Liver (tissue), 9 donors: ENCODE data around the gene TRAF3IP3. TPM values are rescaled to one million over a fixed set of nuclear protein-coding genes. Genes with fewer than 3 reads are reported as not detected.

Experiments
- DNase-seq: peaks from one replicate; pipeline ENCODE4 v3.0.0-alpha.2; 2017; ENCODE audit warnings: low spot score
- H3K27ac ChIP-seq, 2 donors: one replicate each; pipeline ENCODE4 v1.7.0; 2013; ENCODE audit warnings: inconsistent platforms in 2 of 2, low read length in 2 of 2, control low read depth in 1 of 2, low read depth in 1 of 2, mild to moderate bottlenecking in 1 of 2
- H3K27me3 ChIP-seq, 4 donors: one replicate each; pipeline versions ENCODE4 v1.6.1 to v1.7.0; 2013; ENCODE audit warnings: low read length in 3 of 4, inconsistent platforms in 1 of 4, mild to moderate bottlenecking in 1 of 4, moderate library complexity in 1 of 4; ENCODE audit not compliant: control insufficient read depth in 4 of 4, insufficient read depth in 4 of 4
- H3K36me3 ChIP-seq, 4 donors: one replicate each; pipeline versions ENCODE4 v1.6.1 to v1.7.0; 2013; ENCODE audit warnings: low read length in 3 of 4, mild to moderate bottlenecking in 3 of 4, low read depth in 1 of 4, moderate library complexity in 1 of 4; ENCODE audit not compliant: control insufficient read depth in 4 of 4, insufficient read depth in 3 of 4
- H3K4me1 ChIP-seq, 4 donors: one replicate each; pipeline versions ENCODE4 v1.6.1 to v1.7.0; 2013; ENCODE audit warnings: low read length in 3 of 4, mild to moderate bottlenecking in 3 of 4, moderate library complexity in 1 of 4; ENCODE audit not compliant: control insufficient read depth in 4 of 4, insufficient read depth in 4 of 4
- H3K4me3 ChIP-seq, 3 donors: one replicate each; pipeline versions ENCODE4 v1.6.1 to v1.7.0; 2013; ENCODE audit warnings: low read length in 3 of 3, control low read depth in 1 of 3, low read depth in 1 of 3, mild to moderate bottlenecking in 1 of 3
- H3K9ac ChIP-seq, 2 donors: one replicate each; pipeline ENCODE4 v1.7.0; 2013; ENCODE audit warnings: low read length in 2 of 2, mild to moderate bottlenecking in 2 of 2, moderate library complexity in 2 of 2, control low read depth in 1 of 2, low read depth in 1 of 2
- H3K9me3 ChIP-seq, 4 donors: one replicate each; pipeline versions ENCODE4 v1.6.1 to v1.7.0; 2013; ENCODE audit warnings: low read length in 3 of 4; ENCODE audit not compliant: control insufficient read depth in 4 of 4
- CTCF ChIP-seq: fragments of 150-350 bp; IDR thresholded peaks from 2 replicates; pipeline ENCODE4 v1.5.1; 2017; ENCODE audit warnings: improper control_type of control experiment, low read depth, low read length; ENCODE audit not compliant: missing input control
- EGR1 ChIP-seq, 2 donors: IDR thresholded peaks; 2 replicates each; pipeline ENCODE4 v1.6.1; 2016 to 2018; ENCODE audit warnings: antibody characterized with exemption in 2 of 2, low read depth in 2 of 2
- FOXA1 ChIP-seq: IDR thresholded peaks from 2 replicates; pipeline ENCODE4 v1.6.1; 2016; ENCODE audit warnings: antibody characterized with exemption
- FOXA2 ChIP-seq: IDR thresholded peaks from 2 replicates; pipeline ENCODE4 v1.6.1; 2016; ENCODE audit warnings: antibody characterized with exemption
- GABPA ChIP-seq, 2 donors: IDR thresholded peaks in 1 of 2; conservative IDR thresholded peaks in 1 of 2; 2 replicates each; pipeline ENCODE4 v1.6.1; 2016; ENCODE audit warnings: antibody characterized with exemption in 2 of 2, mild to moderate bottlenecking in 1 of 2, moderate library complexity in 1 of 2
- HNF4A ChIP-seq, 2 donors: conservative IDR thresholded peaks; 2 replicates each; pipeline ENCODE4 v1.6.1; 2016; ENCODE audit warnings: antibody characterized with exemption in 2 of 2, mild to moderate bottlenecking in 2 of 2
- HNF4G ChIP-seq: IDR thresholded peaks from 2 replicates; pipeline ENCODE4 v1.6.1; 2016; ENCODE audit warnings: antibody characterized with exemption
- JUND ChIP-seq, 2 donors: IDR thresholded peaks; 2 replicates each; pipeline ENCODE4 v1.6.1; 2016; ENCODE audit warnings: antibody characterized with exemption in 2 of 2
- MAX ChIP-seq: IDR thresholded peaks from 2 replicates; pipeline ENCODE4 v1.6.1; 2016; ENCODE audit warnings: antibody characterized with exemption
- NR2F2 ChIP-seq: IDR thresholded peaks from 2 replicates; pipeline ENCODE4 v1.6.1; 2016; ENCODE audit warnings: antibody characterized with exemption
- RAD21 ChIP-seq, 2 donors: IDR thresholded peaks; 2 replicates each; pipeline ENCODE4 v1.6.1; 2016; ENCODE audit warnings: antibody characterized with exemption in 2 of 2, mild to moderate bottlenecking in 2 of 2
- REST ChIP-seq: IDR thresholded peaks from 2 replicates; pipeline ENCODE4 v1.6.1; 2016; ENCODE audit warnings: antibody characterized with exemption, mild to moderate bottlenecking
- RXRA ChIP-seq, 2 donors: IDR thresholded peaks; 2 replicates each; pipeline ENCODE4 v1.6.1; 2017 to 2018; ENCODE audit warnings: antibody characterized with exemption in 2 of 2, mild to moderate bottlenecking in 1 of 2
- SP1 ChIP-seq: IDR thresholded peaks from 2 replicates; pipeline ENCODE4 v1.6.1; 2018; ENCODE audit warnings: antibody characterized with exemption, mild to moderate bottlenecking
- TAF1 ChIP-seq: conservative IDR thresholded peaks from 2 replicates; pipeline ENCODE4 v1.6.1; 2016; ENCODE audit warnings: antibody characterized with exemption, mild to moderate bottlenecking
- YY1 ChIP-seq: IDR thresholded peaks from 2 replicates; pipeline ENCODE4 v1.6.1; 2016; ENCODE audit warnings: antibody characterized with exemption, mild to moderate bottlenecking
- ZBTB33 ChIP-seq: IDR thresholded peaks from 2 replicates; pipeline ENCODE4 v1.6.1; 2016; ENCODE audit warnings: antibody characterized with exemption
- WGBS: extraction: QIAGEN DNeasy Blood & Tissue Kit; methylation state at CpG from one replicate; pipeline ENCODE4 v1.1.7; 2013; 5-methylcytosine and 5-hydroxymethylcytosine counted together
- polyA plus RNA-seq, 2 donors: library from polyadenylated mRNA; stranded (reverse) in 1 of 2; unstranded in 1 of 2; fragments of 200-250 nt in 1 of 2; fragments of >200 nt in 1 of 2; fragmentation: Nextera tagmentation in 1 of 2; extraction: Ambion mirVana in 1 of 2; gene quantifications; one replicate each; pipeline versions ENCODE4 v1.2.1 to v1.2.3, GENCODE V29; 2013 to 2015
- total RNA-seq, 2 donors: library from RNA; depleted of rRNA; stranded (reverse); fragments of >200 nt; gene quantifications; one replicate each; pipeline ENCODE4 v1.2.3, GENCODE V29; 2014
- TF ChIP-seq, protein P1 (sequence below): IDR thresholded peaks from 2 replicates; pipeline ENCODE4 v1.6.1; 2016; ENCODE audit warnings: antibody characterized with exemption
- donor health status: healthy.
- donor health status: healthy.
- donor health status: healthy.
- donor health status: healthy.
- donor health status: healthy.

TRAF3IP3 gene
- total and polyA plus RNA-seq, 4 donors, result 0.87 to 3.4 (median 2.2) TPM

- Histone ChIP-seq H3K4me3 (no peak overlapping the region), H3K27me3 (no peaks in the 10 kb centered on the region), H3K36me3 (no peaks in the 10 kb centered on the region), H3K4me1 (peaks cover 0 to 1% (median 0%) of the 10 kb centered on the region in 4 donors), H3K9me3 (no peaks in the 10 kb centered on the region), H3K27ac (no peak overlapping the region), H3K9ac (no peak overlapping the region)
- no peak for DNase-seq
- 97% methylated on average over 17 of the region's 17 CpGs for WGBS
- no peak for TF ChIP-seq HNF4G
- no peak for TF ChIP-seq TAF1
- no peak for TF ChIP-seq FOXA2
- TF ChIP-seq, protein P1, sequence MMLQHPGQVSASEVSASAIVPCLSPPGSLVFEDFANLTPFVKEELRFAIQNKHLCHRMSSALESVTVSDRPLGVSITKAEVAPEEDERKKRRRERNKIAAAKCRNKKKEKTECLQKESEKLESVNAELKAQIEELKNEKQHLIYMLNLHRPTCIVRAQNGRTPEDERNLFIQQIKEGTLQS, result no peak
- no peak for TF ChIP-seq RXRA (IDR thresholded peaks at IDR 0.05)
- no peak for TF ChIP-seq CTCF
- TF ChIP-seq GABPA (IDR thresholded peaks at IDR 0.05 in 1 of 2, conservative IDR thresholded peaks at IDR 0.05 in 1 of 2), result no peak
- TF ChIP-seq YY1, result no peak
- TF ChIP-seq HNF4A (conservative IDR thresholded peaks at IDR 0.05), result no peak
- no peak for TF ChIP-seq RAD21 (IDR thresholded peaks at IDR 0.05)
- TF ChIP-seq SP1, result no peak
- no peak for TF ChIP-seq ZBTB33
- no peak for TF ChIP-seq JUND (IDR thresholded peaks at IDR 0.05)
These were observed 15.0 kb downstream of the TRAF3IP3 start for GRCh38 chr1:209770636-209771415.

GRCh38 chr1:209772126-209772525 lies 16.3 kb downstream of the TRAF3IP3 start:
- no peak overlapping the region for H3K9ac ChIP-seq
- 66% methylated on average over 6 of the region's 6 CpGs for WGBS
- H3K4me1 ChIP-seq, result peaks cover 0 to 1% (median 0%) of the 10 kb centered on the region in 4 donors
- no peak for DNase-seq
- no peaks in the 10 kb centered on the region for H3K27me3 ChIP-seq
- H3K9me3 ChIP-seq, result no peaks in the 10 kb centered on the region
- H3K27ac ChIP-seq, result no peak overlapping the region
- no peak overlapping the region for H3K4me3 ChIP-seq
- H3K36me3 ChIP-seq, result no peaks in the 10 kb centered on the region
- TF ChIP-seq RAD21 (IDR thresholded peaks at IDR 0.05) (no peak), EGR1 (IDR thresholded peaks at IDR 0.05; ENCODE audit: low read depth in 2 of 2) (no peak), HNF4G (no peak), JUND (IDR thresholded peaks at IDR 0.05) (no peak), TAF1 (no peak), YY1 (no peak), CTCF (no peak), FOXA2 (no peak), GABPA (IDR thresholded peaks at IDR 0.05 in 1 of 2, conservative IDR thresholded peaks at IDR 0.05 in 1 of 2) (no peak), RXRA (IDR thresholded peaks at IDR 0.05) (no peak), HNF4A (conservative IDR thresholded peaks at IDR 0.05) (no peak), FOXA1 (no peak), NR2F2 (no peak), REST (no peak), SP1 (no peak), MAX (no peak)
- TF ChIP-seq, protein P1, result no peak
